HG03460 (cell line): Measurements from ENCODE around the gene NGF.
"Not testable (repeated sequence)": the region's sequence is repeated elsewhere in the genome, so short reads cannot be mapped to it uniquely, and the experiment has no call there.

Experiments
- ATAC-seq: cut with Tn5 transposase; IDR thresholded peaks from one replicate; pipeline ENCODE4 v1.9.1; 2021; ENCODE audit not compliant: unreplicated experiment

NGF gene

DNA sequence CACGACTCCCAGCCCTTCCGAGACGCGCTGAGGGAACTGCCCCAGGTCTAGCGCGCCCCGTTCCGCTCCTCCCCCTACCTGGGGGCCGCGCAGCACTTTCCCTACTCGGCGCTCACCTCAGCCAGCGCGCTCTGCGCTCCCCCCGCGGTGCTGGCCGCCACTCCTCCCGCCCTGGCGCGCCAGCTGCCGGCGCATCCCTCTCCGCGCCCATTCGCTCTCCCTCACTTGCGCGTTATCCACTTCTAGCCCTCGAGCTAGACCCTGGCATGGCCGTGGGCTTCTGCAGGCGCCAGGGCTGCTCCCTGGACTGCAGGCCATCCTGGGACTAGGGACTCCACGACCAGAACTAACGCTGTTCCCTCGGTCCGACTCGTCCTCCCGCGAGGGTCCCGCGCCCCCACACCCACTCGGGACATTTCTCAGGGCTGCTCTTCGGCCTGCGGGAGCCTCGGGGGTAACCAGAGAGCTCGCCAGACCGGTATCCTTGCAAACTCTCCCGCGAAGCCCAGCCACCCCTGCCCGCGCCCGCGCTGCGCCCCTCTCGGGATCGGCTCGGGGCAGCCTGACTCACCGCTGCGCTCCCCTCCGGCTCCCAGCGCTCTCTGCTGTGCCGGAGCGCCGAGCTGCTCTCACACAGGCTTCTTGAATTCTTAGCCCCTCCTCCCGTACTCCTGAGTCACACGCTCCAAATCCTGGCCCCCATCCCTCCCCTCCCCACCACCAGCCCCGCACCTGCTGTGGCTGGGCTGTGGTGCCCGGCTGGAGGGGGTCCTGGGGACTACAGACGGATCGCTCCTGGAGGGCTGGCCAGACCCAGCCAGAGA is at the start of gene NGF:
Gene NGF (minus strand): TSS at position 617 of the 824 bp plus-strand sequence. CDS start 51,454 bp downstream, outside the sequence.
- no peak for ATAC-seq

DNA sequence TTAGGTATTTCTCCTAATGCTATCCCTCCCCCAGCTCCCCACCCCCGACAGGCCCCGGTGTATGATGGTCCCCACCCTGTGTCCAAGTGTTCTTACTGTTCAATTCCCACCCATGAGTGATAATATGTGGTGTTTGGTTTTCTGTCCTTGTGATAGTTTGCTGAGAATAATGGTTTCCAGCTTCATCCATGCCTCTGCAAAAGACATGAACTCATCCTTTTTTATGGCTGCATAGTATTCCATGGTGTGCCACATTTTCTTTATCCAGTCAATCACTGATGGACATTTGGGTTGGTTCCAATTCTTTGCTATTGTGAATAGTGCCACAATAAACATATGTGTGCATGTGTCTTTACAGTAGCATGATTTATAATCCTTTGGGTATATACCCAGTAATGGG is 45.4 kb upstream of the NGF start:
- ATAC-seq, result not testable (repeated sequence)

DNA sequence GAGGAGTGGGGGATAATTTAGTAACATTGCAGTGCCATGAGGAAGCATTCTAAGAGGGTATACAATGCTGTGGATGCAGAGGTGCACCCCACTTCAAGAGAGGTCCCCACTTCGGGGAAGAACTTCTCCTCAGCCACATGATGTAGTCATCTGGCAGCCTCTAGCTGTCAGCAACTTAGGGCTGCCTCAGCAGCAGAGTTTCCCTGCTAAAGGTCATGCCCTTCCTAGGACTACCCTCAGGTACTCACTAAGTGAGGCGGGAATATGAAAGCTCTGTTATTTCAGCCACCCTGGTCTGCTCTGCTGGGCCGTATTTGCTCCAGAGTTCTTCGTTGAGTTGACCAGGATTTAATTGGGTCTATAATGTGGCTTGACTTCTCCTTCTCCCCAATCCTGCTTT is 41.9 kb upstream of the NGF start:
- ATAC-seq, result no peak

DNA sequence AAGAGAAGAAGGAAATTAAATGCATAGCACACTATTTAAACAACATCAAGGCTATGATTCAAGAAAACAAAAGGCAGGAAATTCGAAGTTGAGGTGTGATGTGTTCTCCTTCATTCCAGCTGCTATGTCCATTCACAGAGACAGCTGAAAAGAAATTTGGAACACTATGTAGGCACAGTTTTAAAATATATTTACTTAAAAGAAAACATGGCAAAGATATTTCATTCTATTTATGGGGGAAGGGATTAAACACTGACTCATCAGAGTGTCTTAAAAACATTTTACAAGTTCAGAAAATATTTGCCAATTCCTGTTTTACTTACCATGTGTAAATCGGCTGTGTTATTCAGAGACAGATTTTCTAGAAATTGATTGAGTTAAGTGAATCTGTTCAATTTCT is 39.4 kb upstream of the NGF start:
- ATAC-seq, result no peak

DNA sequence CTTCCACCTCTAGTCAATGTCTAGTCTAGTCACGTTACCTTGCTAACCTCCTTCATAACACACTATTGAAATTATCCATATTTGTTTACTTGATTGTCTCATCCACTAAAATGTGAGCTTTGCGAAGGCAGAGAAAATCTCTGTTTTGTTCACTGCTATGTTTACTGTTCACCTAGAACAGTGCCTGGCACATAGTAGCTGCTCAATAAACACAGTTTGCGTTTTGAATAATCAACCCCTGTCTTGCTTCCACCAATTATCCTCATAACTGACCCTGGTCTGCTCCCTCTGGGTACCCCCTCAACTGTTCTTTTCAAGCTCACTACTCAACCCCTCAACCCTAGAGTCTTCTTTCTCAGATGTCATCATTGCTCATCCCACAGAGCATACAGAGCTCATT is 36.5 kb upstream of the NGF start:
- no peak for ATAC-seq

DNA sequence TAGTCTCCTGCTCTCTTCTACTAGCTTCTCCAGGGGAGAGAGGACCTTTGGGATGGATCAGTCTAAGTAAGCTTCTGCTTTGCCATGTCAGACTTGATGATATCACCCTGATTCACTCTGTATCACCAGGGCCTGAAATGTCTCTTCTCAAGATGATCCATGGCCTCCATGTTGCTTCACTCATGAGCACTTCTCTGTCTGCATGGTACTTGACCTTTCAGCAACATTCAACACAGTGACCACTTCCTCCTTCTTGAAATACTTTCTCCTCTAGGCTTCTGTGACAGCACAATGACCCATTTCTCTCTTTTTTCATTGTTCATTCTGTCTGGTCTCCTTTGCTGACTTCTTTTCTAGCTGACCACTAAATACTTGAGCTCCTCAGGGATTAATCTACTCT is 35.3 kb upstream of the NGF start:
- no peak for ATAC-seq

DNA sequence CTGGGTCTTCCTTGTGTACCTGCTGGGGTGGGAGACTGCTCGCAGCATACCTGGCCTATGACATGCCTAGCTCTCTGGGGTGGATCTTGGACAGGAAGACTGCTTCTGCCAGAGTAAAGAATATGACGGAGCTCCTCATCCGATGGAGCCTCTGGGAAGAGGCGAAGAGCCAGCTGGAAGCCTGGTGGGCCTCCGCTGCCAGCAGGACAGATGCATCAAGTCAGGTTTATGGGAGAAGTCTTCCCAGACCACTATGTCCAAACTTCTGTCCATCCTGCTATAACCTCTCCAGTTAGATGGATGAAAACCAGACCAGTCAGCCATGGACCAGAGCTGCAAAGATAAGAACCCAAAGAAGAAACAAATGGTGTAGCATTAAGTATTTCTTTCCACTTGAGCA is 27.7 kb upstream of the NGF start:
- no peak for ATAC-seq

DNA sequence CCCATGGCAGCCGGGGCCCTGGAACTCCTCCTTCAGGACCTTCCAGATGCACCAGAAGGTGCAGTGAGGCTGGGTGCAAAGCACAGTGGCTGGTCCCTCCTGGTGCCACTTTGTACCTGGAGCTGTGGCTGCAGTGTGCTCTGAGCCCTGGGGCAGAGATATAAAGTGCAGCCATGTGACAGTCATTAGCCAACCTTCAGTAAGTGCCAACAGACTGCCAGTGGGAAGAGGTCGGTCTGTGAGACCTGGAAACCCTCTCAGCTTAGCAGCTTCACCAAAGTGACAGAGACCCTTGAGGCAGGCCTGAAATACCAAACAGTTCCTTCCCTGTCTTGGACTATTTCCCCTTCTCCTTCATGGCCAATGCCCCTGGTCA is 26.7 kb upstream of the NGF start:
- no peak for ATAC-seq

DNA sequence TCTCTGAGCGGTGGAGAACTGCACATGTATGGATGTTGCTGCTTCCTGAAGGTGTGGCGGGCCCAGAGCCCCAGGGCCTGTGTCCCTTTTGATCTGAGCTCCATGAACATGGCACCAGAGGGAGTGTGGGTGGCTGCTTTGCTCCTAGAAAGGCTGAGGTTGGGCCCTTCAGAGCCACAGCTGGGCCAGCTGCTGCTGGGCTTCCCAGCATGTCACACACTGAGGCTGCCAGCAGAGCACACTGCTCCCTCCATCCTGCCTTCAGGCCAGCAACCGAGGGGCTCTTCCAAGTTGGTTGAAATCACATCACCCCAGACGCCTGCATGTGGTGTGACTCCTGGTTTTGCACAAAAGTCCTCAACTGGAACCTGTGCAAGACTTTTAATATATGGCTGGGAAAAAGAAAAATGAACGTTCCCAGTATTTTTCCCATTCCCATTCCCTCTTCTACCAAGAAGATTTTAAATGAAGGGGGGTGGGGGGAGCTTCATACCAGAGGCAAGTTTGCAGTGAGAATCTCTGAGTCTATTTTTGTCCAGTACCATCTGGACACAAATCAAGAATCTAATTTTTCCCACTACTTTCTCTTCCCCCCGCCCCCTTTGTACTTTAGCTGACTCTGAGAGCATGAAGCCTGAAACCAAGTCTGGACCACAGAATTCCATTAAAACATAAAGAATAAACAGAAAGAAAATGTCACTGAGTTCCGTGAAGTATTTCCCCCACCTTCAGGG is 26.2 kb upstream of the NGF start:
- no peak for ATAC-seq

DNA sequence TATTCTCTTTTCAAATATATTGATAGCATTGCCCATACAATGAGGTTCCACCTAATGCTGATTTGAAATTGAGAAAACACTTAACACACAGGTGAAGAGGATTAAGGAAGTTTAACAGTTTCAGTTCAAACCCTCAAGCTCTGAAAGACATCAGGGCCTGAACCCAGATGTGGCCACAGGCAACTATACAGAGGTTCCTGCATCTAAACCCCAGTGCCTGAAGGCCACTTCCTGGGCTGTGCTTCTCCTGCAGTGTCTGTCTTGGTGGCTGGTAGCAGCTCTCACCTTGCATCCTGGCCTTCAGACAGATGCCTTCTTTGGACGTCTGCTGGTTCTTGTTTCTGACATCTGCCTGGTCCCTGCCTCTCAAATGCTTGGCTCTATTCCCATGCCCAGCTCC is 25.1 kb upstream of the NGF start:
- ATAC-seq, result no peak

DNA sequence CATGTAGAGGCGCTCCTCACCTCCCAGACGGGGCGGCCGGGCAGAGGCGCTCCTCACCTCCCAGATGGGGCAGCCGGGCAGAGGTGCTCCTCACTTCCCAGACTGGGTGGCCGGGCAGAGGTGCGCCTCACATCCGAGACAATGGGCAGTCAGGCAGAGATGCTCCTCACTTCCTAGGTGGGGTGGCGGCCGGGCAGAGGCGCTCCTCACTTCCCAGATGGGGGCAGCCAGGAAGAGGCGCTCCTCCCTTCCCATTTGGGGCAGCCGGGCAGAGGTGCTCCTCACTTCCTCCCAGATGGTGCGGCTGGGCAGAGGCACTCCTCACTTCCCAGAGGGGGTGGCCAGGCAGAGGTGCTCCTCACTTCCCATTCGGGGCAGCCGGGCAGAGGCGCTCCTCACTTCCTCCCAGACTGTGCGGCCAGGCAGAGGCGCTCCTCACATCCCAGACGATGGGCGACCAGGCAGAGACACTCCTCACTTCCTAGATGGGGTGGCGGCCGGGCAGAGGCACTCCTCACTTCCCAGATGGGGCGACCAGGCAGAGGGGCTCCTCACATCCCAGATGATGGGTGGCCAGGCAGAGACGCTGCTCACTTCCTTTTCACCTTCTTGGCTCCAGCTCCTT is 22.6 kb upstream of the NGF start:
- not testable (repeated sequence) for ATAC-seq

DNA sequence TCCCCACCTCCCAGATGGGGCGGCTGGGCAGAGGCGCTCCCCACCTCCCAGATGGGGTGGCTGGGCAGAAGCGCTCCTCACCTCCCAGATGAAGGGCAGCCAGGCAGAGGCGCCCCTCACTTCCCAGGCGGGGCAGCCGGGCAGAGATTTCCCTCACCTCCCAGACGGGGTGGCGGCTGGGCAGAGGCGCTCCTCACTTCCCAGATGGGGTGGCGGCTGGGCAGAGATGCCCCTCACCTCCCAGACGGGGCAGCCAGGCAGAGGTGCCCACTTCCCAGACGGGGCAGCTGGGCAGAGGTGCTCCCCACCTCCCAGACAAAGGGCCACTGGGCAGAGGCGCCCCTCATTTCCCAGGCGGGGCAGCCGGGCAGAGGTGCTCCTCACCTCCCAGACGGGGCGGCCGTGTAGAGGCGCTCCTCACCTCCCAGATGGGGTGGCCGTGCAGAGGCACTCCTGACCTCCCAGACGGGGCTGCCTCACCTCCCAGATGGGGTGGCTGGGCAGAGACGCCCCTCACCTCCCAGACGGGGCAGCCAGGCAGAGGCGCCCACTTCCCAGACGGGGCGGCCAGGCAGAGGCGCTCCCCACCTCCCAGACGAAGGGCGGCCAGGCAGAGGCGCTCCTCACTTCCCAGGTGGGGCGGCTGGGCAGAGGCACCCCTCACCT is 21.9 kb upstream of the NGF start:
- not testable (repeated sequence) for ATAC-seq

DNA sequence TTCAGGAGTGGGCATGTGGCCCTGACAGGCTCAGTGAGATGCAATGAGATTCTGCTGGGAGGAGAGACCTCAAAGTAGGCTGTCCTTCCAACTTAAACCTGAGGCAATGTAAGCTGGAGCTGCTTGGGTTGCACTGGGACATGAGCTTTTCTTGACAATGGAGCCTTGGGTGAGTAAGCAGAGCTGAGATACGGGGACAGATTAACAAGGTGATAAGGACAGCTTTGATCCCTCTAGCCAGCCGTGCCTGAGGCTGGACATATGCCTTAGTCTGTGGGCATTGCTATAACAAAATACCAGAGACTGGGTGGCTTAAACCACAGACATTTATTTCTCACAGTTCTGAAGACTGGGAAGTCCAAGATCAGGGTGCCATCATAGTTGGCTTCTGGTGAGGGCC is 18.3 kb upstream of the NGF start:
- no peak for ATAC-seq

DNA sequence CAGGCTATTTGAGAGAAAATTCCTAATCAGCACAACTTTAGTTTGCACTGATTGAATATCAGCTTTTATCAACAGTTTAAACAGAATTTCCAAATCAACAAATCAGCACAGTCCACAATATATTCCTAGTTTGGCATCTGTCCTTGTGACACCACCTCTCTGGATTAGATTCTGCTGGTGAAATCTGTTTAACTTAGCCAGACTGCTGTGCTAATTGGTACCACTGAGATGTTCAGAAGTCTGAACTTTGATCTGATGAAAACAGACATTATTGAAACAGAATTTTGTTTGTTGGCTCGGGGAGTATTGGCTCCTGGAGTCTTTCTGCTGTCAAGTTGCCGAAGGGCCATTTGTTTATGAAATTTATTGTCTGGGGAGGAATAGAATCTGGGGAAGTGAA is 17.0 kb upstream of the NGF start:
- no peak for ATAC-seq

DNA sequence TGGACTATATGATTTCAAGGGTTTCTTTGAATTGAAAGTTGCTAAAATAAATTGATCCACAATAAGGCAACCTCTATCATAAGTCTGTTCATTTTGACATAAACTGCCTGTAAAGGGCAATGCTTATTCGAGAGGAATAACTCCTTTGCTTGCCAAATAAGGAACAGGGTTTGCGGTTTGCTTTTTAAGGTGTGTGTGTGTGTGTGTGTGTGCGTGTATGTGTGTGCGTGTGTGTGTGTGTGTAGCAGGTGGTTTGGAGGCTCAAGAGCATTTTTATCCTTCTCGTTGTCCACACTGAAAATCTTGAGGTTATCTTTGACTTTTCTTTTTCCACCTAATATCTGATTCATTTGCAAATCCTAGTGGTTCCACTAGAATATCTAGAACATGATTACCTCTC is 13.1 kb upstream of the NGF start:
- no peak for ATAC-seq

DNA sequence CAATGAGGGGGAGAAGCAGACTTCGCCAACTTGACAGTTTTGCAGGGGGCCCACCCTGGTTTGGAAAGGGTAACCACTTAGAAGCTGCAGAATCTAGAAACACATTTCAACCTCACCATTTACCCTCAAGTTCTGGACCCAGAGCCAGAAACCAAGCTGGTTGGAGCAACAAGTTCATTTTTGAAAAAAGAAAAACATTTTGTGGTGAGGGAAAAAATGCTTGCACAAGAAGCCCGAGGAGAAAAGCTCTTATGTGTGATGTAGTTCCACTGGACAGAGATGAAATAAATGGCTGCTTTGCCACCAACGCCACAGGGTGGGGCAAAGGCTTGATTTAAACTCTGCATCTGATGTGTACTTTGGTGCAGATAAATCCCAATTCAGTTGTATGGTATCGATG is 10.6 kb upstream of the NGF start:
- ATAC-seq, result no peak

DNA sequence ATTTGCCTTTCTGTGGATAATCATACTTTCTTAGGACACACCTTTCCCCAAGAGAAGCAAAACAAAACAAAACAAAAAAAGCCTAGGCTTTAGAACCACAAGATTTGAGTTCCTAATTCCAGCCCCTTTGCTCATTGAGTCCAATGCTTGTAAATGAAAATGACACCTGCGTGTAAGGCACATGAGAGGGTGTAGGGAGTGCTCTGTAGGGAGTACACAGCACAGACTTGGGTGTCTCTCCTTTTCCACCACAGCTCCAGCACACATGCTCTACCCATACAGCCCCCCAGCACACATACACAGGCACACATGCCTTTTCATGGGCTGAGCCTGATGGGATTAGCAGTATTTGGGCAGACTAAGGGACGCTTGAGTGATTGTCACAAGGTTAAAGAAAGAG is 9.2 kb upstream of the NGF start:
- ATAC-seq, result no peak

DNA sequence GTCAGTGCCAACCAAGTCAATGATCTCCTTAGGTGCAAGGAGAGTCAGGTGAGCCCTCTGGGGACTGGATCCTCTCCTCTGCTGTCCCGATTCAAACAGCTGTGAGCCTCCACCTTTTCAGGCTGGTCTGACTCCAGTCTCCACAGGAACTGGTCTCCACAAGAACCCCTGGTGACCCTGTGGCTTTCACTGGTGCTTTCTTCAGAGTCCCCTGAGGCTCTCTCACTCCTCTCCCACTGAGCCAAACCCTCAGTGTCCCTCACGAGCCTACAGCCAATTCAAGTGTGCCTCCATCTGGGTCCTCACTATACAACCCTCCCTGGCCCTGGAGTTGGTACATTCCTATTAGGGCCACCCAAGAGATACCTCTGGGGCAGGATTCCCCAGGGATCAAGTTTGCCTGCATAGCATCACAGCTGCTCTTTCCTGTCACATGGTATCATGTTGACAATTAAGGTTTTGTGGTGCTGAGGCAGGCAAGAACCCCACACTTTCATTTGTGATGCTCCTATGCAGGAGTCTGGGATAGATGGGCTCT is 5.2 kb upstream of the NGF start:
- no peak for ATAC-seq

DNA sequence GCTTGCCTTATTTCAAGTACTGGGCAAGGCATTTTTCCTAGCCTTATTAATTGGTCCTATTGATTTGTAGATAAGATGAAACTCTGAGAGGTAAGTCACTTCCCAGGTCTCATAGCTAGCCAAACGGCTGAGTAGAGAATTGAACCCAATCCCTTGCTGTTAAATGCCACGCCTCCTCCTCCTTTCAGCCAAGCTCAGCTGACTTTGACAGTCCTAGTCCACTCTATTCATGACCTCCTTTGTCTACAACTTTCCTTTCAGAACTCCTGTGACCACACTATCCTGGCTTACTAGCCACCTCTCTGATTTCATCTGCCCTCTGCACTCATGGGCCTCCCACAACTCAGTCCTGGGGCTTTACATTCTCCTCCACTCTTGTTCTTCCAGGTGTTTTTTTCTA is 3.9 kb upstream of the NGF start:
- no peak for ATAC-seq

DNA sequence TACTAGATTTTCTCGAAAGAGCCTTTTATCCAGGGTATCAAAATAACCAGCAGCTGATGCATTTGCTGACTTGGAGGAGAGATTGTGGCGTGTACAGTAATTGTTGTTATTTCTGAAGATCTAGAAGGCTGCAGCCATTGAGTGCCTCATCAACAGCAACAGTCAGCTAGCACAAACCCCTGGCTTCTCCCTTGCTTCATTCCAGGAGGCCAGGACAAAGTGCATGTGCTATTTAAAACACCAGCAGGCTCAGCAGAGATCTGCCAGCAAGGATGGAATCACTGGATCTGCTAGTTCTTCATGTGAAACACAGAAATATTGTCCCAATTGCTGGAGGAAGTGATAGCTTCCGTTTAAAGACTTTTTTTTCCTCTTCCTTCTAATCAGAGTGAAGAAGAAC is 2.8 kb upstream of the NGF start:
- no peak for ATAC-seq

DNA sequence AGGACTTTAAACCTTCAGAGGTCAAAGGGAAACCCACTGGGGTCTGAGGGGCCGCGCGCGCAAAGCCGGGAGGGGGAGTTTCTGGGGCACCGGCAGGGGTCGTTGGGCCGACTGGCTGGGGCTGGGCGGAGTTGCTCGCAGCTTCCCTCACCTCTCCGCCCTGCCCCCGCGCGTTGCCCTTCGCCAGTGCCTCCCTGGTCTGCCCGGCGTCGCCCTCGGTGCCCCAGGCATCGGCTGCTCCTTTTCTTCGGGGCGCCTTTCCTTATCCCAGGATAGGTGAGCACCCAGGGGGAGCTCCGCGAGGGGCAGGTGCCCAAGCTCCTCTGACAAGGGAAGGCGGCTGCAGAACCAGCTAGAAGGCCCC is 390 bp upstream of the NGF start:
- ATAC-seq, result no peak

DNA sequence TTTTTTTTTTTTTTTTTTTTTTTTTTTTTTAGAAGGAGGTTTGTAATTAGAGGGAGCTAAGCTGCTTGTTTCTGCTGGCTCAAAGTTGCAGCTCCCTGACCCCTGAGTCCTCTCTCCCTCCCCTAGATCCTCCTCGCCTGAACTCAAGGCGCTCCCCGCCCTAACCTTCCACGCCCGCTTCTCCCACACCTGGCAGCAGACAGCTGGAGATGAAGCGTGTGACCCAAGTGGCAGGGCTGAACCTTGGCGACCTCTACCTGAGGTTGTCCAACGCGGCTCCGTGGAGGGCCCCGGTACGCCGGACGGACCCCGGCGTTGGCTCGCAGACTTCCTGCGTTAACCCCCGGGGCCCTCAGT is 795 bp downstream of the NGF start:
- ATAC-seq, result no peak
